ENCODE data around the gene TUT4.

The TUT4 gene

DNA sequence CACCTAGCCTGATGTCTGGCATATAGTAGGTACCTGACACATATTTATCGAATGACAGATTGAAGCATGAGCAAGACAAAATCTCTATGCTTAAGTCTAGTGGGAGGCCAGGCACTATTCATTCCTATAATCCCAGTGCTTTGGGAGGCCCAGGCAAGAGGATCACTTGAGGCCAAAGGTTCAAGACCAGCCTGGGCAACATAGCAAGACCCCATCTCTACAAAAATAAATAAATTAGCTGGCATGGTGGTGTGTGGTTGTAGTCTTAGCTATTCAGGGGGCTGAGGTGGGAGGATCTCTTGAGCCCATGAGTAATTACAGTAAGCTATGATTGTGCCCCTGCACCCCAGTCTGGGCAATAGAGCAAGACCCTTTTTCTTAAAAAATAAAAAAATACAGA is 23.2 kb upstream of the TUT4 start:
- in situ Hi-C loops (cut with MboI; ENCODE audit: low pct_unique_long_range_greater_than_20kb, low sequenced_read_pairs, unreplicated experiment), result no loop called here
- DNase-seq (ENCODE audit: low spot score), result no peak
- TF ChIP-seq, protein P1, sequence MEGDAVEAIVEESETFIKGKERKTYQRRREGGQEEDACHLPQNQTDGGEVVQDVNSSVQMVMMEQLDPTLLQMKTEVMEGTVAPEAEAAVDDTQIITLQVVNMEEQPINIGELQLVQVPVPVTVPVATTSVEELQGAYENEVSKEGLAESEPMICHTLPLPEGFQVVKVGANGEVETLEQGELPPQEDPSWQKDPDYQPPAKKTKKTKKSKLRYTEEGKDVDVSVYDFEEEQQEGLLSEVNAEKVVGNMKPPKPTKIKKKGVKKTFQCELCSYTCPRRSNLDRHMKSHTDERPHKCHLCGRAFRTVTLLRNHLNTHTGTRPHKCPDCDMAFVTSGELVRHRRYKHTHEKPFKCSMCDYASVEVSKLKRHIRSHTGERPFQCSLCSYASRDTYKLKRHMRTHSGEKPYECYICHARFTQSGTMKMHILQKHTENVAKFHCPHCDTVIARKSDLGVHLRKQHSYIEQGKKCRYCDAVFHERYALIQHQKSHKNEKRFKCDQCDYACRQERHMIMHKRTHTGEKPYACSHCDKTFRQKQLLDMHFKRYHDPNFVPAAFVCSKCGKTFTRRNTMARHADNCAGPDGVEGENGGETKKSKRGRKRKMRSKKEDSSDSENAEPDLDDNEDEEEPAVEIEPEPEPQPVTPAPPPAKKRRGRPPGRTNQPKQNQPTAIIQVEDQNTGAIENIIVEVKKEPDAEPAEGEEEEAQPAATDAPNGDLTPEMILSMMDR (IDR thresholded peaks at IDR 0.05; ENCODE audit: extremely low read depth, insufficient read depth, missing control alignments), result no peak

DNA sequence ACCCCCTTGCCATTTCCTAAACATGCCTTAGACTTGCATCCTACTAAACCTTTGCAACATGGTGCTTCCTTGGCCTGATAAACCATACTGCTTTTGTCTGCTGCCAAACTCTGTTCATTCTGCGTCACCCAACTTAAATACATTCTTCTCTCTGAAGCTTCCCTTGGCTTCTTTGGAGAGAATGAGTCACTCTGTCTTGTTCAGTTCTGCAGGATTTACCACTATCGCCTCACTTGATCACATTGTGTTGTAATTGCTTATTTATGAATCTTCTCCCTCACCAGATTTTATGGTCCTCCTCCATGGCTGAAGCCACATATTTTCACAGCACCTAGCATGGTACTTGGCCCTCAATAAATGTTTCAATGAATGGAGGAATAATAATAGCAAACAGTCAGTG is 21.7 kb upstream of the TUT4 start:
- no peak for DNase-seq (ENCODE audit: low spot score)
- TF ChIP-seq, protein P1 (IDR thresholded peaks at IDR 0.05; ENCODE audit: extremely low read depth, insufficient read depth, missing control alignments), result no peak
- in situ Hi-C loops (cut with MboI; ENCODE audit: low pct_unique_long_range_greater_than_20kb, low sequenced_read_pairs, unreplicated experiment), result no loop called here

DNA sequence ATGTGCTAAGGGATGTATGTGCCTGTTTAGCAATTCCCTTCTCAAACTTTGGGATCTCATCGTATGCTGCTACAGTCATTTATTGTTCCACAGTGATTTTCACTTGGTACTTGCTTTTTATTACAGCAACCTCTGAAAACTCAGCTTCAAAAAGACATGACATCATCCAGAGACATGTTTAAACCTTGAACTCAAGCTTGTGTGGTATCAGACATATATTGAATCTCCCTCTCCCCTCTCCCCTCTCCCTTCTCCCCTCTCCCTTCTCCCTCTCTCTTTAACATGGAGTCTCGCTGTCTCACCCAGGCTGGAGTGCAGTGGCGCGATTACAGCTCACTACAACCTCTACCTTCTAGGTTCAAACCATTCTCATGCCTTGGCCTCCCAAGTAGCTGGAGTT is 19.5 kb upstream of the TUT4 start:
- in situ Hi-C loops (cut with MboI; ENCODE audit: low pct_unique_long_range_greater_than_20kb, low sequenced_read_pairs, unreplicated experiment), result no loop called here
- TF ChIP-seq, protein P1 (IDR thresholded peaks at IDR 0.05; ENCODE audit: extremely low read depth, insufficient read depth, missing control alignments), result no peak
- no peak for DNase-seq (ENCODE audit: low spot score)

DNA sequence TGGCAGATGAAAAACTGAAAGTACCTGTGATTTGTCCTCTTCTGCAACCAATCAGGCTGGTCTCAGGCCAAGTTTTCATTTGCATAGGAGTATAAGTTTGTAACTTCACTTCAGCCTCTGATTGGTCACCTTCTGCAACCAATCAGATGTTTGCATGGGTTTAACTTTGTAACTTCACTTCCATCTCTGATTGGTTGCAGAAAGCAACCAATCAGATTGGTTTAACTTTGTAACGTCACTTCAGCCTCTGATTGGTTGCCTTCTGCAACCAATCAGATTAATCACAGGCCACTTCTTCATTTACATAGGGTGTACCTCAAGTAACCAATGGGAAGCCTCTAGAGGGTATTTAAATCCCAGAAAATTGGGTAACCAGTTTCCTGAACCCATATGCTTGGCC is 18.9 kb upstream of the TUT4 start:
- in situ Hi-C loops (cut with MboI; ENCODE audit: low pct_unique_long_range_greater_than_20kb, low sequenced_read_pairs, unreplicated experiment), result no loop called here
- no peak for DNase-seq (ENCODE audit: low spot score)
- TF ChIP-seq, protein P1 (IDR thresholded peaks at IDR 0.05; ENCODE audit: extremely low read depth, insufficient read depth, missing control alignments), result no peak

DNA sequence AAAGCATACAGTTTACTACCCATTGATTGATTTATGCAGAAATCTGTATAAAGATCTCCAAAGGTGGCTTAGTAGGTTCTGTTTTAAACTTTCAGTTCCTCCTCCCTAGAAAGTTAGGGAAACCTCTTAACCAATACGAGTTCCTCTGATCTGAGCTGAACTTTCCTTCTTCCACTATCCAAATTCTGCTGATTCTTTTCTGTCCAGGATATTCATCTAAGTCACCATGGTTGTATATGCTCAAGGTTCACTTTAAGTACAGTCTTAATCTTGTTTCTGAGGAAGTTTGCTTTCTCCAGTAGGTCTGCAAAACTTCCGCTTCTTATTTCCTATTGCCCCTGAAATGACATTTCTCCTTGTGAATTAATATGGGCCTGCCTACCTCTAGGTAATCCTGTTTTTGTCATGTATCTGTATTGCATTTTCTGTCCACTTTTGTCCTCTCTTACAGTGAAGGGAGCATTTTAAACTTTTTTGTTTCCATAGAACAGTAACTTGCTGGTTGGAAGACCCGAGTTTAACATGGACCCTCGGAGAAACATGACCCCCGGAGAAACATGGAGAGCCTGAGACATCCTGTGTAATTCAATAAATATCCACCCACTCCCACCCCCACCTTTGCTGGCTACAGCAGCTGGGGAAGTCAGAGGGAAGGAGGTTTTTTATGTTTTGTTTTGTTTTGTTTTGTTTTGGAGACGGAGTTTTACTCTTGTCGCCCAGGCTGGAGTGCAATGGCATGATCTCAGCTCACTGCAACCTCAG is 16.7 kb upstream of the TUT4 start:
- in situ Hi-C loops (cut with MboI; ENCODE audit: low pct_unique_long_range_greater_than_20kb, low sequenced_read_pairs, unreplicated experiment), result no loop called here
- DNase-seq (ENCODE audit: low spot score), result no peak
- TF ChIP-seq, protein P1 (IDR thresholded peaks at IDR 0.05; ENCODE audit: extremely low read depth, insufficient read depth, missing control alignments), result no peak

DNA sequence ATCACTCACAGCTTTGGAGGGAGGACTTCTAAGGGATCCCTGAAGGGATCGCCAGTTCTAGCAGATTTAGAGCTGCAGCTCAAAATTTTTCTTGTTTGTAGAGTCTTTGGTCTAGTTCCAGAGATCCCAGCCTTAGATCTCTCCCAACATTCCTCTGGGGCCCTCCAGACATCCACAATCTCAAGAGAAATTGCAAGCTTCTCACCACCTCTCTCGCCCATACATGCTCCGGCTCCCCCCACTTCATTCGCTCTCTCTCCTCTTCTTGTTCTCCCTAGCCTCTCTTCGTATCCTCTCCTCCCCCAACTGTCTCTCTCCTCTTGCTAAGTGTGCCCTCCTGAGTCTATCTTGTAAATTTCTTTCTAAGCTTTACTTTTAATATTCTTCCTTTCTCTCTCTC is 15.1 kb upstream of the TUT4 start:
- TF ChIP-seq, protein P1 (IDR thresholded peaks at IDR 0.05; ENCODE audit: extremely low read depth, insufficient read depth, missing control alignments), result no peak
- in situ Hi-C loops (cut with MboI; ENCODE audit: low pct_unique_long_range_greater_than_20kb, low sequenced_read_pairs, unreplicated experiment), result no loop called here
- no peak for DNase-seq (ENCODE audit: low spot score)
